Stimulated activated CD8-positive, alpha-beta memory T cell treated with anti-CD3 and anti-CD28 coated beads, Interleukin-12 subunit alpha, Interleukin-12 subunit beta, amount 100 ng/mL, for 24 hours (primary cell): ENCODE results near the gene PPY.
"Not testable (repeated sequence)": the region's sequence is repeated elsewhere in the genome, so short reads cannot be mapped to it uniquely, and the experiment has no call there.

Source experiments
- DNase-seq: peaks from one replicate; pipeline ENCODE4 v3.0.0-alpha.2; 2020; ENCODE audit errors: extremely low read depth

Gene PPY

GRCh38 chr17:43942051-43942685 lies at the start of gene PPY:
TSS of gene PPY (minus strand) at chr17:43942476. CDS start at chr17:43941654, 822 bp downstream.
- DNase-seq, result no peak

GRCh38 chr17:43988301-43988700 lies 46.0 kb upstream of the PPY start:
- DNase-seq, result no peak

- no peak for DNase-seq
Measured at GRCh38 chr17:43987131-43988021, 45.1 kb upstream of the PPY start.

- DNase-seq, result no peak
Measured at GRCh38 chr17:43986225-43986981, 44.1 kb upstream of the PPY start.

- DNase-seq, result no peak
Measured at GRCh38 chr17:43984521-43984920, 42.2 kb upstream of the PPY start.

- no peak for DNase-seq
Measured at GRCh38 chr17:43983515-43984411, 41.5 kb upstream of the PPY start.

- no peak for DNase-seq
Measured at GRCh38 chr17:43983196-43983514, 40.9 kb upstream of the PPY start.

- no peak for DNase-seq
Measured at GRCh38 chr17:43982171-43982570, 39.9 kb upstream of the PPY start.

GRCh38 chr17:43979671-43980070 lies 37.4 kb upstream of the PPY start:
- no peak for DNase-seq

- no peak for DNase-seq
Measured at GRCh38 chr17:43979011-43979410, 36.7 kb upstream of the PPY start.

GRCh38 chr17:43978078-43978477 lies 35.8 kb upstream of the PPY start:
- DNase-seq, result no peak

GRCh38 chr17:43976963-43977837 lies 34.9 kb upstream of the PPY start:
- DNase-seq, result no peak

GRCh38 chr17:43975898-43976297 lies 33.6 kb upstream of the PPY start:
- no peak for DNase-seq

- no peak for DNase-seq
Measured at GRCh38 chr17:43974382-43975266, 32.3 kb upstream of the PPY start.

GRCh38 chr17:43972444-43973212 lies 30.4 kb upstream of the PPY start:
- not testable (repeated sequence) for DNase-seq

- not testable (repeated sequence) for DNase-seq
Measured at GRCh38 chr17:43971436-43971835, 29.2 kb upstream of the PPY start.

GRCh38 chr17:43970366-43970765 lies 28.1 kb upstream of the PPY start:
- DNase-seq, result no peak

- DNase-seq, result no peak
Measured at GRCh38 chr17:43967251-43967875, 25.1 kb upstream of the PPY start.
